ENCODE results near the gene MACROD2. TPM values are rescaled to one million over a fixed set of nuclear protein-coding genes. Genes with fewer than 3 reads are reported as not detected.

The MACROD2 gene
- polyA plus RNA-seq, 1 donor from 2014 or later, result 23.2 TPM

GRCh38 chr20:15345287-15345686 is 1350.0 kb downstream of the MACROD2 start:
- H3K4me3 ChIP-seq (ENCODE audit: low read length), result no peak overlapping the region
- no peaks in the 10 kb centered on the region for H3K27me3 ChIP-seq (ENCODE audit: insufficient read depth, low read depth, low read length)
- no peaks in the 10 kb centered on the region for H4K20me1 ChIP-seq (ENCODE audit: insufficient read depth)
- H2AFZ ChIP-seq (ENCODE audit: low read depth, low read length), result no peak overlapping the region
- no peak overlapping the region for H3K4me2 ChIP-seq (ENCODE audit: low read length)
- no peaks in the 10 kb centered on the region for H3K79me2 ChIP-seq (replicated peaks; ENCODE audit: insufficient read depth, low read length)
- H3F3A ChIP-seq (ENCODE audit: insufficient read depth, low read length, poor library complexity, severe bottlenecking), result no peaks in the 10 kb centered on the region
- H3K9me3 ChIP-seq (ENCODE audit: low read length), result no peaks in the 10 kb centered on the region
- H3K27ac ChIP-seq (ENCODE audit: low read length), result no peak overlapping the region
- no peaks in the 10 kb centered on the region for H3K36me3 ChIP-seq (ENCODE audit: insufficient read depth, low read length)
- H3K9ac ChIP-seq (ENCODE audit: low read length), result no peak overlapping the region
- no peaks in the 10 kb centered on the region for H3K9me2 ChIP-seq (ENCODE audit: insufficient read depth, low read length)
- TF ChIP-seq, protein P1, sequence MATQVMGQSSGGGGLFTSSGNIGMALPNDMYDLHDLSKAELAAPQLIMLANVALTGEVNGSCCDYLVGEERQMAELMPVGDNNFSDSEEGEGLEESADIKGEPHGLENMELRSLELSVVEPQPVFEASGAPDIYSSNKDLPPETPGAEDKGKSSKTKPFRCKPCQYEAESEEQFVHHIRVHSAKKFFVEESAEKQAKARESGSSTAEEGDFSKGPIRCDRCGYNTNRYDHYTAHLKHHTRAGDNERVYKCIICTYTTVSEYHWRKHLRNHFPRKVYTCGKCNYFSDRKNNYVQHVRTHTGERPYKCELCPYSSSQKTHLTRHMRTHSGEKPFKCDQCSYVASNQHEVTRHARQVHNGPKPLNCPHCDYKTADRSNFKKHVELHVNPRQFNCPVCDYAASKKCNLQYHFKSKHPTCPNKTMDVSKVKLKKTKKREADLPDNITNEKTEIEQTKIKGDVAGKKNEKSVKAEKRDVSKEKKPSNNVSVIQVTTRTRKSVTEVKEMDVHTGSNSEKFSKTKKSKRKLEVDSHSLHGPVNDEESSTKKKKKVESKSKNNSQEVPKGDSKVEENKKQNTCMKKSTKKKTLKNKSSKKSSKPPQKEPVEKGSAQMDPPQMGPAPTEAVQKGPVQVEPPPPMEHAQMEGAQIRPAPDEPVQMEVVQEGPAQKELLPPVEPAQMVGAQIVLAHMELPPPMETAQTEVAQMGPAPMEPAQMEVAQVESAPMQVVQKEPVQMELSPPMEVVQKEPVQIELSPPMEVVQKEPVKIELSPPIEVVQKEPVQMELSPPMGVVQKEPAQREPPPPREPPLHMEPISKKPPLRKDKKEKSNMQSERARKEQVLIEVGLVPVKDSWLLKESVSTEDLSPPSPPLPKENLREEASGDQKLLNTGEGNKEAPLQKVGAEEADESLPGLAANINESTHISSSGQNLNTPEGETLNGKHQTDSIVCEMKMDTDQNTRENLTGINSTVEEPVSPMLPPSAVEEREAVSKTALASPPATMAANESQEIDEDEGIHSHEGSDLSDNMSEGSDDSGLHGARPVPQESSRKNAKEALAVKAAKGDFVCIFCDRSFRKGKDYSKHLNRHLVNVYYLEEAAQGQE (IDR thresholded peaks at IDR 0.05; ENCODE audit: borderline replicate concordance), result no peak
- TF ChIP-seq EZH2 (IDR thresholded peaks at IDR 0.05; ENCODE audit: borderline replicate concordance, insufficient read depth, low read length, poor library complexity, severe bottlenecking), result no peak
- no peak for TF ChIP-seq MXI1 (conservative IDR thresholded peaks at IDR 0.05; ENCODE audit: poor library complexity, severe bottlenecking)
- TF ChIP-seq TAF1 (IDR thresholded peaks at IDR 0.05; ENCODE audit: low read depth), result no peak
- TF ChIP-seq CTCF (IDR thresholded peaks at IDR 0.05; ENCODE audit: poor library complexity, severe bottlenecking), result no peak
- no peak for TF ChIP-seq POLR2AphosphoS5 (IDR thresholded peaks at IDR 0.05)
- TF ChIP-seq SMC3 (conservative IDR thresholded peaks at IDR 0.05; ENCODE audit: poor library complexity), result no peak
- no peak for TF ChIP-seq RAD21 (conservative IDR thresholded peaks at IDR 0.05)
- no peak for TF ChIP-seq EP300 (conservative IDR thresholded peaks at IDR 0.05; ENCODE audit: poor library complexity, severe bottlenecking)

DNA sequence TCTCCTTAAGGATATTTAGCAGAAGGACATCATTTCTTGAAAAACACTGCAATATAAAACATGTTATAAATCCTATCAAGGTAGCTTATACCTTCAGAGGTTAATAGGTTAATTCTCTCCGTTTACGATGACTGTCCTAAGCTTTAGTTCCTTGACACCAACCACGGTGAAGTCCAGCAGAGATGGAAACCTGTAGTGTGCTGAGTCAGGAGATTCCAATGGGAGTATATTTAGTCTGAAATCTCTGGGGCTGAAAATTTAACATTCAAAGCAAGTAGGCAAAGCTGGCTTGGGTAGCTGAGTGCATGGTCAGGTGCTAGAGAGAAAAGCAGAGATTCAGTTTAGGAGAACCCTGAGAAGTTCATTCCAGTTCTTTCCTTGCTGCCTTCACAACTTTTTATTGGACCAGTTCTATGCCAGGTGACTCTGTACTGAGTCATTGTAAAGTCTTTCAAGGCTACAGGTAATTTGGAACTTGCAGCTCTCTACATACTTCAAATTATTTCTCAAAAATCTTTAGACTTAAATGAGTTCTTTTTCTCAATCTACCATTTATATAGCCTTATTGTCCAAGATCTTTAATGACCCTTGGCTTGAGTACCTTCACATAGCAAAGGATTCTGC is 1351.5 kb downstream of the MACROD2 start:
- no peaks in the 10 kb centered on the region for H3K9me2 ChIP-seq (ENCODE audit: insufficient read depth, low read length)
- H3K9ac ChIP-seq (ENCODE audit: low read length), result no peak overlapping the region
- H3K36me3 ChIP-seq (ENCODE audit: insufficient read depth, low read length), result no peaks in the 10 kb centered on the region
- no peaks in the 10 kb centered on the region for H4K20me1 ChIP-seq (ENCODE audit: insufficient read depth)
- H3K27me3 ChIP-seq (ENCODE audit: insufficient read depth, low read depth, low read length), result no peaks in the 10 kb centered on the region
- no peak overlapping the region for H3K4me3 ChIP-seq (ENCODE audit: low read length)
- H3F3A ChIP-seq (ENCODE audit: insufficient read depth, low read length, poor library complexity, severe bottlenecking), result no peaks in the 10 kb centered on the region
- H3K9me3 ChIP-seq (ENCODE audit: low read length), result no peaks in the 10 kb centered on the region
- H3K79me2 ChIP-seq (replicated peaks; ENCODE audit: insufficient read depth, low read length), result no peaks in the 10 kb centered on the region
- no peak overlapping the region for H3K4me2 ChIP-seq (ENCODE audit: low read length)
- no peak for TF ChIP-seq RAD21 (conservative IDR thresholded peaks at IDR 0.05)
- TF ChIP-seq, protein P1 (IDR thresholded peaks at IDR 0.05; ENCODE audit: borderline replicate concordance), result no peak
- no peak for TF ChIP-seq EP300 (conservative IDR thresholded peaks at IDR 0.05; ENCODE audit: poor library complexity, severe bottlenecking)
- TF ChIP-seq MXI1 (conservative IDR thresholded peaks at IDR 0.05; ENCODE audit: poor library complexity, severe bottlenecking), result no peak
- TF ChIP-seq SMC3 (conservative IDR thresholded peaks at IDR 0.05; ENCODE audit: poor library complexity), result no peak
- TF ChIP-seq POLR2AphosphoS5 (IDR thresholded peaks at IDR 0.05), result no peak
- no peak for TF ChIP-seq TAF1 (IDR thresholded peaks at IDR 0.05; ENCODE audit: low read depth)
- TF ChIP-seq CTCF (IDR thresholded peaks at IDR 0.05; ENCODE audit: poor library complexity, severe bottlenecking), result no peak
- TF ChIP-seq EZH2 (IDR thresholded peaks at IDR 0.05; ENCODE audit: borderline replicate concordance, insufficient read depth, low read length, poor library complexity, severe bottlenecking), result no peak
- no peak overlapping the region for H3K27ac ChIP-seq (ENCODE audit: low read length)
- H2AFZ ChIP-seq (ENCODE audit: low read depth, low read length), result no peak overlapping the region
